MCF 10A (cell line): ENCODE results near the gene MMP17. TPM values are rescaled to one million over a fixed set of nuclear protein-coding genes. Genes with fewer than 3 reads are reported as not detected.

Experiments used
- BruUV-seq: library from RNA; stranded (reverse); fragments of 400-500 nt; replicated peaks from 2 replicates; lab custom pipeline; 2021; lab: Mats Ljungman, UMichigan
- CTCF ChIA-PET: fragments of 300-600 bp; sonication (Branson Sonifier 250); formaldehyde crosslinking; extraction: SDS; loops from one replicate; lab custom pipeline; 2021; ENCODE audit warnings: antibody characterized with exemption, inconsistent platforms; lab: Yijun Ruan, JAX
- POLR2A ChIA-PET: fragments of 300-600, 350-650 bp; sonication (Branson Sonifier 250); formaldehyde crosslinking; extraction: SDS; loops from one replicate; lab custom pipeline; 2020; ENCODE audit warnings: antibody characterized with exemption, inconsistent platforms; lab: Yijun Ruan, JAX
- DNase-seq: peaks from one replicate; pipeline ENCODE4 v3.0.0-alpha.2; 2018; ENCODE audit not compliant: unreplicated experiment
- H3K27ac Mint-ChIP-seq: one replicate; pipeline ENCODE4 v1.8.0; 2022; ENCODE audit warnings: mild to moderate bottlenecking, low read depth, mixed read lengths; ENCODE audit not compliant: unreplicated experiment
- H3K27me3 Mint-ChIP-seq: one replicate; pipeline ENCODE4 v1.8.0; 2022; ENCODE audit warnings: mixed read lengths; ENCODE audit not compliant: insufficient read depth, unreplicated experiment
- H3K36me3 Mint-ChIP-seq: one replicate; pipeline ENCODE4 v1.8.0; 2022; ENCODE audit warnings: mild to moderate bottlenecking, moderate library complexity, mixed read lengths; ENCODE audit not compliant: insufficient read depth, unreplicated experiment
- H3K4me1 Mint-ChIP-seq: one replicate; pipeline ENCODE4 v1.8.0; 2022; ENCODE audit warnings: mixed read lengths; ENCODE audit not compliant: insufficient read depth, unreplicated experiment
- H3K4me3 Mint-ChIP-seq: one replicate; pipeline ENCODE4 v1.8.0; 2022; ENCODE audit warnings: mild to moderate bottlenecking, moderate library complexity, mixed read lengths; ENCODE audit not compliant: unreplicated experiment
- H3K9me3 Mint-ChIP-seq: one replicate; pipeline ENCODE4 v1.8.0; 2022; ENCODE audit warnings: mixed read lengths; ENCODE audit not compliant: unreplicated experiment
- intact Hi-C: fragments of 100-400 bp; cut with micrococcal nuclease; formaldehyde crosslinking; loops from 2 replicates; pipeline ENCODE4 v1.14.1; 2022
- total RNA-seq: library from RNA; stranded (reverse); gene quantifications from 2 replicates; pipeline ENCODE4 v1.2.3, GENCODE V29; 2022
- TF ChIP-seq, protein P1 (sequence below): fragments of 200-600 bp; IDR thresholded peaks from one replicate; pipeline ENCODE4 v1.8.0; 2022; ENCODE audit warnings: antibody characterized with exemption, mild to moderate bottlenecking; ENCODE audit not compliant: unreplicated experiment

Gene MMP17
- total RNA-seq, 1 experiment from 2014 or later = 5.4 TPM

DNA sequence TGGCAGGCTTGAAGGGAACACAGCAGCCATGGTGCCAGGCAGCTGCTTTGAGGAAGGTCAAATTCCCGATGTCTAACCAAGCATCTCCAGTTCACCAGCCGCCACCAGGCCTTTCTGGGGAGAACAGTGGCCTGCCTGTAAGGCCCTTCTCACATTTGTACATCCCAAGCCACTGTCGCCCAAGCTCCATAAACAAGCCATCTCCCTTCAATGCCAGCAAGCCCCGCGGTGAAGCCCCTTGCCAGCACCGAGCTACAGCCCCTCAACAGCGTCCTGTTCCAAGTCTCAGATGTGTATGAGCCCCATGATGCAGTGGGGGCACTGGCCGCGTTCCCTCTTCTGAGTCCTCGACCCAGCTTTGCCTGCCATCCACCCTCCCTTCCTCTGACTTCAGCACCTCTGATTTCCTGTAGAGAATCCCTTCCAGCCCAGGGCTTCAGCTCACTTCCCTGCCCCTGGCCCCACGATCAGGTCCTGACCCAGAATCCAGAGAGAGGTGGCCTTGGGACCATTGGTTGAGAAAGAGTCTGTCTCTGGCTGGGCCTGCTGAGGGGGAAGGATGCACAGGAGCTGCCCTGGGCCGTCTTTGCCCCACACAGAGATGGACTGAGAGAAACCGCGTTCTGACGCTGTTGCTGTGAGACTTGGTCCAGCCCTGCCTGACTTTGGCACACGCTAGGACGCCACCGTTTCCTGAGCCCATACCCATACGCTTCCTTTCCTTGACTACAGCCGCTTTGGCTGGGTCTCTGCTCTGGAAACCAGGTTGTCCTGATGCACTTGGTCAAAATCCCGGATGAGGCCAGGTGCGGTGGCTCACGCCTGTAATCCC is 1.9 kb upstream of the MMP17 start:
- intact Hi-C loops = no loop called here
- no TSS peak for BruUV-seq
- DNase-seq = no peak
- ChIA-PET POLR2A (interaction anchor here (0.7 kb wide), 1 partner anchor 205 kb away, joined by 3 read pairs; no protein-coding TSS in a partner anchor), CTCF (interaction anchor here (0.7 to 1.0 kb wide), 3 partner anchors 11 to 72 kb away, joined by 3 to 4 read pairs (median 3); no protein-coding TSS in a partner anchor)
- no peaks in the 10 kb centered on the region for H3K9me3 Mint-ChIP-seq
- H3K4me3 Mint-ChIP-seq = peak overlapping the region; percentile 75
- no peak overlapping the region for H3K27ac Mint-ChIP-seq
- H3K4me1 Mint-ChIP-seq = peaks cover 13% of the 10 kb centered on the region
- TF ChIP-seq, protein P1, sequence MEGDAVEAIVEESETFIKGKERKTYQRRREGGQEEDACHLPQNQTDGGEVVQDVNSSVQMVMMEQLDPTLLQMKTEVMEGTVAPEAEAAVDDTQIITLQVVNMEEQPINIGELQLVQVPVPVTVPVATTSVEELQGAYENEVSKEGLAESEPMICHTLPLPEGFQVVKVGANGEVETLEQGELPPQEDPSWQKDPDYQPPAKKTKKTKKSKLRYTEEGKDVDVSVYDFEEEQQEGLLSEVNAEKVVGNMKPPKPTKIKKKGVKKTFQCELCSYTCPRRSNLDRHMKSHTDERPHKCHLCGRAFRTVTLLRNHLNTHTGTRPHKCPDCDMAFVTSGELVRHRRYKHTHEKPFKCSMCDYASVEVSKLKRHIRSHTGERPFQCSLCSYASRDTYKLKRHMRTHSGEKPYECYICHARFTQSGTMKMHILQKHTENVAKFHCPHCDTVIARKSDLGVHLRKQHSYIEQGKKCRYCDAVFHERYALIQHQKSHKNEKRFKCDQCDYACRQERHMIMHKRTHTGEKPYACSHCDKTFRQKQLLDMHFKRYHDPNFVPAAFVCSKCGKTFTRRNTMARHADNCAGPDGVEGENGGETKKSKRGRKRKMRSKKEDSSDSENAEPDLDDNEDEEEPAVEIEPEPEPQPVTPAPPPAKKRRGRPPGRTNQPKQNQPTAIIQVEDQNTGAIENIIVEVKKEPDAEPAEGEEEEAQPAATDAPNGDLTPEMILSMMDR = no peak
- H3K27me3 Mint-ChIP-seq = no peaks in the 10 kb centered on the region
- H3K36me3 Mint-ChIP-seq = no peaks in the 10 kb centered on the region

GRCh38 chr12:131828671-131829355 is 620 bp downstream of the MMP17 start:
- no TSS peak for BruUV-seq
- Mint-ChIP-seq H3K36me3 (no peaks in the 10 kb centered on the region), H3K9me3 (no peaks in the 10 kb centered on the region), H3K4me1 (peaks cover 13% of the 10 kb centered on the region), H3K4me3 (peak overlapping the region; percentile 75), H3K27ac (no peak overlapping the region), H3K27me3 (no peaks in the 10 kb centered on the region)
- ChIA-PET CTCF (interaction anchor here (0.6 to 1.4 kb wide), 5 partner anchors 15 to 67 kb away, joined by 3 to 5 read pairs (median 3); no protein-coding TSS in a partner anchor), POLR2A (interaction anchor here (0.7 to 1.1 kb wide), 3 partner anchors 10 to 724 kb away, joined by 3 to 4 read pairs (median 4); no protein-coding TSS in a partner anchor)
- DNase-seq = peak; percentile 39
- TF ChIP-seq, protein P1 = no peak
- intact Hi-C loops = no loop called here

- no peaks in the 10 kb centered on the region for H3K36me3 Mint-ChIP-seq
- POLR2A ChIA-PET = interaction anchor here (0.7 to 1.1 kb wide), 2 partner anchors 67 to 725 kb away, joined by 4 read pairs; no protein-coding TSS in a partner anchor
- CTCF ChIA-PET = interaction anchor here (1.4 kb wide), 1 partner anchor 49 kb away, joined by 5 read pairs; no protein-coding TSS in a partner anchor
- intact Hi-C loops = no loop called here
- no peak overlapping the region for H3K27ac Mint-ChIP-seq
- H3K9me3 Mint-ChIP-seq = no peaks in the 10 kb centered on the region
- peak; percentile 30 for DNase-seq
- peaks cover 11% of the 10 kb centered on the region for H3K4me1 Mint-ChIP-seq
- H3K27me3 Mint-ChIP-seq = no peaks in the 10 kb centered on the region
- peak overlapping the region; percentile 75 for H3K4me3 Mint-ChIP-seq
- TF ChIP-seq, protein P1 = no peak
- no TSS peak for BruUV-seq
Observed at GRCh38 chr12:131829356-131829747, 1.2 kb downstream of the MMP17 start.
